ENCODE measurements around the gene COL5A1. TPM values are rescaled to one million over a fixed set of nuclear protein-coding genes. Genes with fewer than 3 reads are reported as not detected.

Gene COL5A1
- 18.7 TPM for total RNA-seq
- long read RNA-seq, partial matches to known transcripts, result 16 of 17 reads
- long read RNA-seq, other reads (novel, unspliced or antisense), result 1 of 17 reads

- intact Hi-C loops (cut with DNase I), result loop anchor here (5.0 to 10.0 kb wide), 3 partner anchors 96 to 467 kb away; no protein-coding TSS in a partner anchor
- DNase-seq (ENCODE audit: missing footprints), result peak; percentile 93
- peak; percentile 90 for ATAC-seq
Observed at GRCh38 chr9:134641173-134641989, at the start of gene COL5A1. COL5A1 (plus strand) TSS chr9:134641803; CDS start chr9:134642188, 385 bp downstream.

GRCh38 chr9:134592018-134592818, 49.4 kb upstream of the COL5A1 start:
- ATAC-seq (peak; percentile 80), DNase-seq (ENCODE audit: missing footprints) (peak; percentile 73)
- intact Hi-C loops (cut with DNase I), result no loop called here

DNA sequence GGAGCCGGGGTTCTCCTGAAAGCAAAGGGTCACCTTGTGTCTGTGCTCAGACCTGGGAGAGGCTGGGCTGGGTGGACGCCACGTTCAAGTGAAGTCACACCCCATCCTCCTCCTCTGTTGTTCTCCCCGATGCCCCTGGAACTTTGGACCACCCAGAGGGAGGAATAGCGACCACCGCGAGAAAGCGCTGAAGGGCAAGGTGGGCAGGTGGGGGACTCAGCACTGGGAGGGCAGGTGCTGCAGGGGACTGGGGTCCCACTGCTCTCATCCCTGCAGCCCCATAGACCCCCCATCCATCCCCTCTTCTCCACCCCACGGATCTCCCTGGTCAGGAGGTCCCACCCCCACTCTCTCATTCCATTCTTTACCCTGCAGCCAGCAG, 48.8 kb upstream of the COL5A1 start:
- ATAC-seq, result no peak
- intact Hi-C loops (cut with DNase I), result no loop called here
- DNase-seq (ENCODE audit: missing footprints), result no peak

GRCh38 chr9:134593286-134594077, 48.1 kb upstream of the COL5A1 start:
- intact Hi-C loops (cut with DNase I), result no loop called here
- no peak for DNase-seq (ENCODE audit: missing footprints)
- no peak for ATAC-seq

DNA sequence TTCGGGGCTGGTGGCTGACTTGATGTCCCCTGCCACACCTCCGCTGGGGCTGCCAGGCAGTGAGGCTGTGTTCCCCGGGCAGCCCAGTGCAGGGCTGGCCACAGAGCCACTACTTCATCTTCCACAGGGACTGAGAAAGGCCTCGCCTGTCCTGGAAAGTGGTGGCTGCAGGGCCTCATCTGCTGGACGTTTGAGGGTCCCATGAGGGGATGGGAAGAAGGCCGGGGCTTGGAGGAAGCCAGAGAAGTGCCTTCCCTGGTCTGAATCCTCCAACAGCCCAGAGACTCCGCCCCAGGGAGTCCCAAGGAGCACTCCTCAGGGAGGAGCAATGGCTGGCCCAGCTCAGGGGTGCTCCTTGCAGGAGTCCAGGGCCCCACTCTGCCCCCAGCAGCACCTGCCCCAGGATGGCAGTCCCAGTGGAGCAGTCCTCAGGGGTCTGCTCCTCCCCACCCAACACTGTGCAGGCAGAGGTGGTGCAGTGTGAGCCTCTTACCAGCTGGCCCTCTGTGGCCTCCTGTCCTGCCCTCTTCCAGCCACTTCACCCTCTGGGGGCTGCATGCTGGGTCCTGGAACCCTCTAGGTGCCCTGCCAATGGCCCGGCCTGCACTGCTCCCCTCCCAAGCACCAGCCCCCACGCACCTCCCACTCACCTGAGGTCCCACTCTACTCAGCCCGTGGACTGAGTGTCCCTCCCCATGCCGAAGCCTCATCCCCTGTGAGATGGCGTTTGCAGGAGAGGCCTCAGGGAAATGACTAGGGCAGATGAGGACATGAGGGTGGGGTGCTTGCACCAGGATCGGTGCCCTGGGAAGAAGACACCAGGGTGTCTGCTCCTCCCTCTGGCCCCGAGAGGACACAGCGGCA, 47.3 kb upstream of the COL5A1 start:
- DNase-seq (ENCODE audit: missing footprints), result no peak
- ATAC-seq, result no peak
- intact Hi-C loops (cut with DNase I), result no loop called here

DNA sequence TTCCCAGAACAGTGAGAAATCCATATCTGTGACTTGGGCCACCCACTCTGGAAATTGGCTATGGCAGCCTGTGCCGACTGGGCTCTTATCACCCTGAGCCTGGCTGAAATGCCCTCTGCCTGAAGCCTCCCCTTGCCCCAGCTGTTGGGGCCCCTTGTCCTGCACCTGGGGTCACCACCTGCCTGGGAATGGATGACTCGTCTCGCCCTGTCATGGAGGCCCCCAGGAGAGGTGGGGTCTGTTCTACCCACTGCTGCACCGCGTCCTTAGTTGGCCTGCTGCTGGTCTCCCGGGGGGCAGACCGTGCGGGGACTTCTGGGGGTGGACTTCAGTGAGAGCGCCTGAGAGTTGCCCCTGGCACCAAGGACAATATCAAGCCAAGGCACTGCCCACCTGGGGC, 46.6 kb upstream of the COL5A1 start:
- intact Hi-C loops (cut with DNase I), result no loop called here
- ATAC-seq (no peak), DNase-seq (ENCODE audit: missing footprints) (no peak)

- DNase-seq (ENCODE audit: missing footprints), result no peak
- ATAC-seq, result no peak
- intact Hi-C loops (cut with DNase I), result no loop called here
Observed at GRCh38 chr9:134597041-134597913, 44.3 kb upstream of the COL5A1 start.

- intact Hi-C loops (cut with DNase I), result no loop called here
- DNase-seq (ENCODE audit: missing footprints), result no peak
- ATAC-seq, result peak; percentile 47
Observed at GRCh38 chr9:134597957-134598883, 43.4 kb upstream of the COL5A1 start.

- ATAC-seq, result peak; percentile 45
- intact Hi-C loops (cut with DNase I), result no loop called here
- DNase-seq (ENCODE audit: missing footprints), result no peak
Observed at GRCh38 chr9:134598884-134599245, 42.7 kb upstream of the COL5A1 start.

- intact Hi-C loops (cut with DNase I), result no loop called here
- ATAC-seq, result no peak
- DNase-seq (ENCODE audit: missing footprints), result no peak
Observed at GRCh38 chr9:134600371-134600770, 41.2 kb upstream of the COL5A1 start.

DNA sequence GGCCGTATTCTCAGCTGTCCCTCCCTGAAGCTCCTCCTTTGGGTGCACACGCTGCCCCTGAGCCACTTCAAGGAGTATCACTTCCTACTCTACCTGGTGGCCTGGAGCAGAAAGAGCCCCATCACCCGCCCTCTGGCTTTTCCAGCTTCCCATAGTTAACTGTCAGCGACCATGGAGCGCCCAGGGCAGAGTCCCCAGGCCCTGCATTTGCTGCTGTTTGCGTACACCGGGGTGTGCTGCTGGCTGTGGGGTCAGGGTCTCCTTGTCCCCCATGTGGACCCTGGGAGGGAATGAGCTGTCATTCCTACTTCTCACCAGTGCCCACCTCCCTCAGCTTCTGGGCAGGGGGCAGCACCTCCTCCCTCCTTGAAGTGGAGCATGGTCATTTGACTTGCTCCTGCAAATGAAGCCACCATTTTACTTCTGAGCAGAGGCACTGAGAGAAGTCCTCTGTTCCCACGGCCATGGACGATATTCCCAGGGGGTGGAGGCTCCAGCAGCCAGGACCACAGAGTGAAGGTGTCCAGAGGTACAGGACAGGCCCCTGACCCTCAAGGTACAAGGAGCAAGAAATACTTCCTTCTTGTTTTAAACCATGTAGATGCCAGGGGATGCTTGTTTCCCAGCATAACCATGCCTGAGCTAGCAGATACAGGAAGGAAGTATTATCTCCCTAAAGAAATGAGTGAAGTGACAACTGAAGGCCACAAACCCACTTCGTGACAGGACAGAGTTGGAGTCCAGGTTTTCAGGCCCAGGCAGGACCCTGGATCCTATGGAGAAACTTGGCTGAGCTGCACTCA, 40.6 kb upstream of the COL5A1 start:
- no peak for DNase-seq (ENCODE audit: missing footprints)
- intact Hi-C loops (cut with DNase I), result no loop called here
- ATAC-seq, result no peak

DNA sequence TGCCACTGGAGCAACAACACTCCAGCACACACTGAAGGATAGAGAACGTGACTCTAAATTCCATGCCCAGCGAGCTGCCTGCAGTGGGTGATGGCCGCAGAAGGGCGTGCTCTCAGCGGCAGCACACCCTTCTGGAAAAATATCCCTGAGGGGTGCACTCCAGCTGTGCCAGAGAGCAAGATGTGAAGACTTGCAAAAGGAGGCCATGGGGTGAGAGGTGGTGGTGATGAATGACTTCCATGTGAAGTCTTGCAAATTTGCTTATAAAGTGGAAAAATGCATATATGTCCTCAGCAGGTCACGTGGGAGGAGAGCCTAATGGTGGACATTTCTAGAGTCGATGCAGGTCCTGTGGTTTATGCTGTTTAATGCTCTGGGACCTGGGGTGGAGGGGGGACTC, 39.8 kb upstream of the COL5A1 start:
- intact Hi-C loops (cut with DNase I), result no loop called here
- no peak for DNase-seq (ENCODE audit: missing footprints)

DNA sequence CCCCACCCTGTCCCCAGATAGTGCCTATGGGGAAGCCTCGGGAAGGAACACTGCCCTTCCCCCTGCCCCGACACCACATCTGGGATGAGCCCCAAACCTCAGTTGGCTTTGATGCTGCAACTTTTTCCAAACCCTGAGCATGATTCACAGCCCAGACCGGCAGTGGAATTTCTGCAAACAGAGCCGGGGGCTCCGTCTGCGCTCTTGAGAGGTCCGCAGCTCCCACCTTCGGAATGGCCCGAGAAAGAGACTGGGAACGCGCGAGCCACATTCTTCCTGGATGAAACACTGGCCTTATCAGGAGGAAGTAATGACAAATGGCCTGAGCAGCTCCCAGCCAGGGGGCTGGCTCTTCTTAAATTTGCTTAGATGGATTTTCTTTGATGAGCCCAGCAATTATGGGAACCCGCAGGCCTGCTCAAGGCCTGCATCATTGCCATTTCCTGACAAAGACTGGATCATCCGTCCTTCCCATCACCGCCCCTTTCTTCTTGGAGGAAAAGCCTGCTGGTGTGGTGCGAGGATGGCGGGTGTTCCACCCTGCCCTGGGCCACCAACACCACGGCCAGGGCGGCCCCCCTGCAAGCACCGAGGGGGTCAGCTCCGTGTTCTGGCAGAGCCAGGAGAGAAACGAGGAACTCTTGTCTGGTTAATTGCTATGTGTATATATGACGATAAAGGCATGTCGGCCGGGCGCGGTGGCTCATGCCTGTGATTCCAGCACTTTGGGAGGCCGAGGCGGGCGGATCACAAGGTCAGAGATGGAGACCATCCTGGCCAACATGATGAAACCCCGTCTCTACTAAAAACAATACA, 38.8 kb upstream of the COL5A1 start:
- DNase-seq (ENCODE audit: missing footprints) (no peak), ATAC-seq (peak; percentile 17)

More for the DNA sequence above, 39.8 kb upstream of the COL5A1 start:
- ATAC-seq, result no peak

GRCh38 chr9:134604834-134605233, 36.8 kb upstream of the COL5A1 start:
- intact Hi-C loops (cut with DNase I), result no loop called here
- ATAC-seq (no peak), DNase-seq (ENCODE audit: missing footprints) (no peak)

More for the DNA sequence above, 38.8 kb upstream of the COL5A1 start:
- intact Hi-C loops (cut with DNase I), result no loop called here
